Panc1 (cell line): Measurements from ENCODE around the gene ABCA6.

ENCODE experiments used
- CTCF ChIP-seq: fragments of 450-650 bp; IDR thresholded peaks from 2 replicates; pipeline ENCODE4 v1.5.1; 2017; ENCODE audit warnings: mild to moderate bottlenecking
- POLR2AphosphoS5 ChIP-seq: IDR thresholded peaks from 2 replicates; pipeline ENCODE4 v1.6.1; 2012; ENCODE audit warnings: mild to moderate bottlenecking, low read depth, low read length, moderate library complexity

- TF ChIP-seq CTCF, result no peak
- TF ChIP-seq POLR2AphosphoS5, result no peak
Measured at GRCh38 chr17:69061721-69062556, 79.8 kb downstream of the ABCA6 start.
